ENCODE measurements around the gene FBXO31. TPM values are rescaled to one million over a fixed set of nuclear protein-coding genes. Genes with fewer than 3 reads are reported as not detected.

The FBXO31 gene
- total and polyA plus RNA-seq, 2 of the 8 experiments (the other 6 are each of a cell fraction or from before 2014, with no cell fraction given): 8.3 to 21.6 TPM

- TF ChIP-seq CHD7 (IDR thresholded peaks at IDR 0.05; ENCODE audit: insufficient replicate concordance, low read length) (no peak), POU5F1 (IDR thresholded peaks at IDR 0.05; ENCODE audit: low read depth, low read length) (no peak), TEAD4 (IDR thresholded peaks at IDR 0.05; ENCODE audit: low read depth, low read length) (no peak)
Measured at GRCh38 chr16:87335625-87336433, 47.7 kb downstream of the FBXO31 start (continued).

Data from H1 (cell line).